ENCODE measurements around the gene LZTR1.

GRCh38 chr22:20964090-20964798, 17.9 kb upstream of the LZTR1 start:
- TF ChIP-seq GATA3 (IDR thresholded peaks at IDR 0.05; ENCODE audit: low read depth, low read length) (no peak), GATA2 (IDR thresholded peaks at IDR 0.05; ENCODE audit: low read depth, low read length) (no peak)

Measured in SH-SY5Y (cell line).